NOMO-1 treated with dmso at 0.1 percent for 144 hours (cell line): Measurements from ENCODE around the gene ATF1.
"Not testable (repeated sequence)": the region's sequence is repeated elsewhere in the genome, so short reads cannot be mapped to it uniquely, and the experiment has no call there.

Source experiments
- DNase-seq: peaks from one replicate; lab custom pipeline; 2025; ENCODE audit not compliant: unreplicated experiment; lab: John Stamatoyannopoulos, UW

ATF1 gene

GRCh38 chr12:50751948-50752721, 11.8 kb upstream of the ATF1 start:
- DNase-seq = no peak

GRCh38 chr12:50753232-50753769, 10.6 kb upstream of the ATF1 start:
- DNase-seq = no peak

GRCh38 chr12:50764286-50765094, 589 bp downstream of the ATF1 start:
- DNase-seq = peak; percentile 41

- peak; percentile 5 for DNase-seq
These were observed 1.4 kb downstream of the ATF1 start for GRCh38 chr12:50765095-50765911.

GRCh38 chr12:50768391-50768790, 4.5 kb downstream of the ATF1 start:
- no peak for DNase-seq

- not testable (repeated sequence) for DNase-seq
These were observed 4.9 kb downstream of the ATF1 start for GRCh38 chr12:50768813-50769212.

GRCh38 chr12:50771409-50771808, 7.5 kb downstream of the ATF1 start:
- DNase-seq = no peak

- no peak for DNase-seq
These were observed 8.6 kb downstream of the ATF1 start for GRCh38 chr12:50772470-50772869.

- DNase-seq = no peak
These were observed 9.0 kb downstream of the ATF1 start for GRCh38 chr12:50772877-50773276.

- DNase-seq = no peak
These were observed 11.3 kb downstream of the ATF1 start for GRCh38 chr12:50775251-50775650.

GRCh38 chr12:50776749-50777728, 13.1 kb downstream of the ATF1 start:
- DNase-seq = no peak

- DNase-seq = no peak
These were observed 15.0 kb downstream of the ATF1 start for GRCh38 chr12:50778663-50779590.

- no peak for DNase-seq
These were observed 16.1 kb downstream of the ATF1 start for GRCh38 chr12:50780013-50780412.

GRCh38 chr12:50784501-50784900, 20.6 kb downstream of the ATF1 start:
- no peak for DNase-seq

GRCh38 chr12:50785406-50786001, 21.6 kb downstream of the ATF1 start:
- DNase-seq = no peak

GRCh38 chr12:50786498-50787231, 22.8 kb downstream of the ATF1 start:
- no peak for DNase-seq

GRCh38 chr12:50787618-50788017, 23.7 kb downstream of the ATF1 start:
- DNase-seq = no peak

- no peak for DNase-seq
These were observed 24.7 kb downstream of the ATF1 start for GRCh38 chr12:50788561-50788960.
